ENCODE results near the gene ENOX1.

ENOX1 gene

GRCh38 chr13:43227721-43228120 lies 559.1 kb downstream of the ENOX1 start:
- in situ Hi-C loops (cut with MboI; ENCODE audit: low pct_unique_long_range_greater_than_20kb, low sequenced_read_pairs, unreplicated experiment) = no loop called here
- no peak for DNase-seq (ENCODE audit: low spot score)
- no peak for TF ChIP-seq CTCF (IDR thresholded peaks at IDR 0.05; ENCODE audit: extremely low read depth, insufficient read depth, missing control alignments)

GRCh38 chr13:43223216-43223615 lies 563.6 kb downstream of the ENOX1 start:
- in situ Hi-C loops (cut with MboI; ENCODE audit: low pct_unique_long_range_greater_than_20kb, low sequenced_read_pairs, unreplicated experiment) = no loop called here

GRCh38 chr13:43222086-43222485 lies 564.7 kb downstream of the ENOX1 start:
- no peak for DNase-seq (ENCODE audit: low spot score)
- in situ Hi-C loops (cut with MboI; ENCODE audit: low pct_unique_long_range_greater_than_20kb, low sequenced_read_pairs, unreplicated experiment) = no loop called here
- no peak for TF ChIP-seq CTCF (IDR thresholded peaks at IDR 0.05; ENCODE audit: extremely low read depth, insufficient read depth, missing control alignments)

More at GRCh38 chr13:43223216-43223615, 563.6 kb downstream of the ENOX1 start:
- no peak for DNase-seq (ENCODE audit: low spot score)
- no peak for TF ChIP-seq CTCF (IDR thresholded peaks at IDR 0.05; ENCODE audit: extremely low read depth, insufficient read depth, missing control alignments)

GRCh38 chr13:43221611-43222010 lies 565.2 kb downstream of the ENOX1 start:
- no peak for TF ChIP-seq CTCF (IDR thresholded peaks at IDR 0.05; ENCODE audit: extremely low read depth, insufficient read depth, missing control alignments)
- no peak for DNase-seq (ENCODE audit: low spot score)
- in situ Hi-C loops (cut with MboI; ENCODE audit: low pct_unique_long_range_greater_than_20kb, low sequenced_read_pairs, unreplicated experiment) = no loop called here

GRCh38 chr13:43220873-43221595 lies 565.7 kb downstream of the ENOX1 start:
- DNase-seq (ENCODE audit: low spot score) = no peak
- TF ChIP-seq CTCF (IDR thresholded peaks at IDR 0.05; ENCODE audit: extremely low read depth, insufficient read depth, missing control alignments) = no peak
- in situ Hi-C loops (cut with MboI; ENCODE audit: low pct_unique_long_range_greater_than_20kb, low sequenced_read_pairs, unreplicated experiment) = no loop called here

- DNase-seq (ENCODE audit: low spot score) = no peak
- in situ Hi-C loops (cut with MboI; ENCODE audit: low pct_unique_long_range_greater_than_20kb, low sequenced_read_pairs, unreplicated experiment) = no loop called here
- no peak for TF ChIP-seq CTCF (IDR thresholded peaks at IDR 0.05; ENCODE audit: extremely low read depth, insufficient read depth, missing control alignments)
Observed at GRCh38 chr13:43214124-43214523, 572.6 kb downstream of the ENOX1 start.
